Tibial nerve (tissue), 4 donors: ENCODE data around the gene KRTAP10-9. TPM values are rescaled to one million over a fixed set of nuclear protein-coding genes. Genes with fewer than 3 reads are reported as not detected.
A peak's percentile ranks its signal among the peaks of the same experiment; 100 is the strongest.
"Not testable (repeated sequence)": the region's sequence is repeated elsewhere in the genome, so short reads cannot be mapped to it uniquely, and the experiment has no call there.

Experiments used
- DNase-seq, 2 donors: peaks; one replicate each; pipeline ENCODE4 v3.0.0-alpha.2; 2019; ENCODE audit warnings: low spot score in 2 of 2
- H3K27ac ChIP-seq, 4 donors: fragments of 200-600 bp; sonication (generic) in 3 of 4; one replicate each; pipeline ENCODE4 v1.5.1; 2017 to 2019; ENCODE audit warnings: mild to moderate bottlenecking in 1 of 4
- H3K27me3 ChIP-seq, 2 donors: fragments of 200-600 bp; sonication (generic) in 1 of 2; one replicate each; pipeline versions ENCODE4 v1.5.1 to v1.6.0; 2017 to 2019
- H3K36me3 ChIP-seq, 3 donors: fragments of 200-600 bp; sonication (generic); one replicate each; pipeline ENCODE4 v1.5.1; 2018 to 2019
- H3K4me1 ChIP-seq, 4 donors: fragments of 200-600 bp; sonication (generic) in 3 of 4; one replicate each; pipeline ENCODE4 v1.5.1; 2017 to 2019
- H3K4me3 ChIP-seq, 4 donors: fragments of 200-600 bp; sonication (generic) in 3 of 4; one replicate each; pipeline ENCODE4 v1.5.1; 2017 to 2019; ENCODE audit warnings: mild to moderate bottlenecking in 1 of 4, moderate library complexity in 1 of 4
- H3K9me3 ChIP-seq, 4 donors: fragments of 200-600 bp; sonication (generic) in 3 of 4; one replicate each; pipeline ENCODE4 v1.5.1; 2017 to 2019
- CTCF ChIP-seq, 5 experiments: fragments of 200-600 bp in 3 of 5; fragments of 450-650 bp in 2 of 5; sonication (generic) in 3 of 5; IDR thresholded peaks; one replicate each; pipeline ENCODE4 v1.5.1; 2016 to 2019; ENCODE audit warnings: antibody characterized with exemption in 5 of 5, mild to moderate bottlenecking in 3 of 5, moderate library complexity in 2 of 5
- EP300 ChIP-seq, 2 donors: sonication (generic); formaldehyde crosslinking; IDR thresholded peaks; one replicate each; pipeline ENCODE4 v1.6.1; 2017; ENCODE audit warnings: antibody characterized with exemption in 2 of 2, mild to moderate bottlenecking in 1 of 2
- POLR2A ChIP-seq, 2 donors: fragments of 450-650 bp; IDR thresholded peaks; one replicate each; pipeline ENCODE4 v1.6.1; 2017; ENCODE audit warnings: antibody characterized with exemption in 2 of 2, mild to moderate bottlenecking in 2 of 2, moderate library complexity in 2 of 2
- WGBS, 2 donors: methylation state at CpG; one replicate each; pipeline ENCODE4 v1.1.5; 2018; 5-methylcytosine and 5-hydroxymethylcytosine counted together
- total RNA-seq, 4 donors: library from RNA; depleted of rRNA; stranded (reverse); fragments of >200 nt; gene quantifications; one replicate each; pipeline ENCODE4 v1.1.0, GENCODE V29; 2016

The KRTAP10-9 gene
- total RNA-seq, 4 donors from 2014 or later, result not detected

DNA sequence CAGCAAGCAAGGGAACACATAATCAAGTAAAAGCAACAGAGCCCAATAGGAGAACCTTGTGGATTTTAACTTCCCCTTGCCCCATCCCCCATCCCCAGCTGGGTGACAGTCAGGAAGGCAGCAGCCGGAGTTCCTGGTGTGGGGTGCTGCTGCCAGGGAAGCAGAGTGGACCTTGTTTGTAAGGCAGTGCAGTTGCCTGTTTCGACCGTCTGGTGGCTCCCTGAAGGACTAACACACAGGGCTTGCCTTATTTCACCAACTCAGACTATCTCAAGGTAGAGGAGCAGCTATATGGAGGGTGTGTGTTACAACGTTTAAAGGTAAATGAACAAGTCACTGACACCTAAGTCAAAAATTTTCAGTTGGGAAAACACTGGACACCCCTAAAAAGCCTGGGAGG, 8.4 kb upstream of the KRTAP10-9 start:
- DNase-seq, result peak in 1 of 2 donors; percentile 25

GRCh38 chr21:44618909-44619308, 8.0 kb upstream of the KRTAP10-9 start:
- H3K36me3 ChIP-seq, result no peaks in the 10 kb centered on the region
- no peak overlapping the region for H3K4me3 ChIP-seq
- H3K27ac ChIP-seq, result peak overlapping the region in 1 of 4 donors; percentile 12
- 59 to 70% methylated on average over 3 of the region's 3 CpGs for WGBS, 2 donors
- no peak for TF ChIP-seq EP300 (IDR thresholded peaks at IDR 0.05)
- H3K9me3 ChIP-seq, result peaks cover 0 to 32% (median 5%) of the 10 kb centered on the region in 4 donors
- H3K27me3 ChIP-seq, result no peaks in the 10 kb centered on the region
- no peaks in the 10 kb centered on the region for H3K4me1 ChIP-seq
- no peak for DNase-seq

More for the DNA sequence above, 8.4 kb upstream of the KRTAP10-9 start:
- Histone ChIP-seq H3K4me3 (no peak overlapping the region), H3K27ac (peak overlapping the region in 1 of 4 donors; percentile 12), H3K36me3 (no peaks in the 10 kb centered on the region), H3K27me3 (no peaks in the 10 kb centered on the region), H3K9me3 (peaks cover 0 to 28% (median 3%) of the 10 kb centered on the region in 4 donors), H3K4me1 (no peaks in the 10 kb centered on the region)
- 10 to 23% methylated on average over 4 of the region's 4 CpGs for WGBS, 2 donors
- TF ChIP-seq CTCF (IDR thresholded peaks at IDR 0.05) (no peak), POLR2A (IDR thresholded peaks at IDR 0.05) (no peak), EP300 (IDR thresholded peaks at IDR 0.05) (no peak)

DNA sequence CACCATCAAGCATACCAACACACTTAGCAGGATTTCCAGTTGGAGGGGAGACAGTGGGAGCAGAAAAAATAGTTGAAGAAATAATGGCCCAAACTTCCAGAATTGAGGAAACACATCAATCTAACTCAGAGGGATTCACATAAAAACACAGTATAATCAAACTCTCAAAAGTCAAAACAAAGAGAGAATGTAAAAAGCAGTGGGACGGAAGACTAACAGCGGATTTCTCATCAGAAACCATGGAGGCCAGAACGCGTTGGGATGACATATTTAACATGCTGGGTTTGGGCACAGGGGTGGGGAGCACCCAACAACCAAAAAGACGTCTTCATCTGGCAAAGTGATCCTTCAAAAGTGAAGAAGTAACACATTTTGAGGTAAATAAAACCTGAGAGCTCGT, 7.0 kb upstream of the KRTAP10-9 start:
- H3K4me3 ChIP-seq, result no peak overlapping the region
- no peak for TF ChIP-seq POLR2A (IDR thresholded peaks at IDR 0.05)
- TF ChIP-seq EP300 (IDR thresholded peaks at IDR 0.05), result no peak
- no peak for TF ChIP-seq CTCF (IDR thresholded peaks at IDR 0.05)
- H3K27me3 ChIP-seq, result no peaks in the 10 kb centered on the region
- 84 to 86% methylated on average over 6 of the region's 6 CpGs for WGBS, 2 donors
- H3K4me1 ChIP-seq, result no peaks in the 10 kb centered on the region
- no peak for DNase-seq
- H3K27ac ChIP-seq, result no peak overlapping the region
- peaks cover 0 to 42% (median 9%) of the 10 kb centered on the region in 4 donors for H3K9me3 ChIP-seq
- H3K36me3 ChIP-seq, result no peaks in the 10 kb centered on the region

GRCh38 chr21:44623575-44623974, 3.3 kb upstream of the KRTAP10-9 start:
- Histone ChIP-seq H3K27ac (no peak overlapping the region), H3K9me3 (peaks cover 0 to 50% (median 9%) of the 10 kb centered on the region in 4 donors), H3K36me3 (no peaks in the 10 kb centered on the region), H3K4me3 (no peak overlapping the region), H3K4me1 (no peaks in the 10 kb centered on the region), H3K27me3 (peaks cover 0 to 12% of the 10 kb centered on the region in 2 donors)
- DNase-seq, result no peak
- TF ChIP-seq POLR2A (IDR thresholded peaks at IDR 0.05) (no peak), CTCF (IDR thresholded peaks at IDR 0.05) (no peak)

GRCh38 chr21:44625756-44626155, 1.1 kb upstream of the KRTAP10-9 start:
- H3K4me3 ChIP-seq, result no peak overlapping the region
- no peaks in the 10 kb centered on the region for H3K36me3 ChIP-seq
- 85 to 89% methylated on average over 7 of the region's 7 CpGs for WGBS, 2 donors
- DNase-seq, result no peak
- no peaks in the 10 kb centered on the region for H3K4me1 ChIP-seq
- H3K27ac ChIP-seq, result no peak overlapping the region
- peaks cover 0 to 15% of the 10 kb centered on the region in 2 donors for H3K27me3 ChIP-seq
- H3K9me3 ChIP-seq, result peaks cover 0 to 55% (median 7%) of the 10 kb centered on the region in 4 donors
- TF ChIP-seq EP300 (IDR thresholded peaks at IDR 0.05), result no peak
- no peak for TF ChIP-seq CTCF (IDR thresholded peaks at IDR 0.05)
- TF ChIP-seq POLR2A (IDR thresholded peaks at IDR 0.05), result no peak

DNA sequence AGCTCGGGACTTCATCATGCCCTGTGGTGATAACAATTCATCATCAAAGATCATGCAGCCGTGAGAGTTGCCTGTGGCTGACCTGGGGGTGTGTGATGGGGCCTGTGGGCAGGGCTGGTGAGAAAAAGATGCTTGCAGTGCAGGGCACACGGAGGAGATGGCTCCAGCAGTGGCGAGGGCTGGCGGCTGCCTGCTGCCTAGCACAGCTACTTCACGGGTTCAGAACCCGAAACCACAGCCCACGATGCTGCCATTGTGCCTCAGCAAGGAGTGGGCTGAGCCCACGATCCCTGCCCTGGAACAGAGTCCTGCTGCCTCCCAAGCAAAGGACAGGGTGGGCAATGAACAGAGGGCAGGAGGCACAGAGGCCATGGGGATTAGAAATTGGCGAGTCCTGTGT, 631 bp upstream of the KRTAP10-9 start:
- peaks cover 0 to 15% of the 10 kb centered on the region in 2 donors for H3K27me3 ChIP-seq
- 75 to 84% methylated on average over 10 of the region's 10 CpGs for WGBS, 2 donors
- peaks cover 0 to 60% (median 7%) of the 10 kb centered on the region in 4 donors for H3K9me3 ChIP-seq
- H3K4me1 ChIP-seq, result no peaks in the 10 kb centered on the region
- no peak overlapping the region for H3K4me3 ChIP-seq
- TF ChIP-seq POLR2A (IDR thresholded peaks at IDR 0.05) (no peak), EP300 (IDR thresholded peaks at IDR 0.05) (no peak), CTCF (IDR thresholded peaks at IDR 0.05) (no peak)
- no peak overlapping the region for H3K27ac ChIP-seq
- no peaks in the 10 kb centered on the region for H3K36me3 ChIP-seq
- no peak for DNase-seq

- H3K27ac ChIP-seq, H3K36me3 ChIP-seq, H3K4me3 ChIP-seq, DNase-seq, H3K4me1 ChIP-seq: not testable (repeated sequence)
- peaks cover 0 to 15% of the 10 kb centered on the region in 2 donors for H3K27me3 ChIP-seq
- WGBS, 2 donors, result 78 to 86% methylated on average over 14 to 16 of the region's 20 CpGs
- H3K9me3 ChIP-seq, result peaks cover 0 to 63% (median 11%) of the 10 kb centered on the region in 4 donors
These were observed 409 bp downstream of the KRTAP10-9 start for GRCh38 chr21:44627181-44627822.

GRCh38 chr21:44627831-44628233, 939 bp downstream of the KRTAP10-9 start:
- not testable (repeated sequence) for DNase-seq, H3K4me1 ChIP-seq, H3K27ac ChIP-seq, H3K4me3 ChIP-seq, H3K36me3 ChIP-seq
- Histone ChIP-seq H3K9me3 (peaks cover 0 to 63% (median 12%) of the 10 kb centered on the region in 4 donors), H3K27me3 (peaks cover 0 to 15% of the 10 kb centered on the region in 2 donors)
- WGBS, 2 donors, result 23 to 41% methylated on average over 10 to 12 of the region's 15 CpGs
